IPS DF 4.7 (cell line): Measurements from ENCODE around the gene PRR33.

Source experiments
- DNase-seq: peaks from one replicate; pipeline ENCODE4 v3.0.0-alpha.2; 2013; ENCODE audit warnings: low spot score; ENCODE audit errors: extremely low read depth

The PRR33 gene

DNA sequence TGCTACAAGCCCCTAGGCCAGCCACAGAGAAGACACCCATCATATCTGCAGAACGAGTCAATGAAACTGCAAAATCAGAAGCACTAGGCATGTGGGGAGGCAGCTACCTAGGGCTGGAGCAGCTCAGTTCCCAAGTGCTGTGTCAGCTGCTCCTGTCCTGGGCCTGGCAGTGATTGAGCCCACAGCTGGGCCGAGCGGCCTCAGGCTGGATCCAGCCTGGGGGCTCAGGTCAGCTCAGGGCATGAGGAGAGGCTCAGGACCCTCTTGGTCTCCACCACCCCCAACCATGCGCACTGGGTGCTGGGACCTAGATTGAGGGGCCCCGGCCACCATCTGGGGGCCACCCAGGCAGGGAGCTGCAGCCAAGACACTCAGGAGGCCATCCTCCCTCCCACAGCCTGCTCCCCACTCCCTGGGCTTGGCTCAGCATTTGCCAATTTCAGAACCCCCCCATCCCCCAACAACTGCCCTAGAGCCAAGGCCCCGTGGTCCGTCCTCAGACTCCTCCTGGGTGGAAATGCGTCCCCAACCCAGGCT, 25.4 kb upstream of the PRR33 start:
- no peak for DNase-seq

DNA sequence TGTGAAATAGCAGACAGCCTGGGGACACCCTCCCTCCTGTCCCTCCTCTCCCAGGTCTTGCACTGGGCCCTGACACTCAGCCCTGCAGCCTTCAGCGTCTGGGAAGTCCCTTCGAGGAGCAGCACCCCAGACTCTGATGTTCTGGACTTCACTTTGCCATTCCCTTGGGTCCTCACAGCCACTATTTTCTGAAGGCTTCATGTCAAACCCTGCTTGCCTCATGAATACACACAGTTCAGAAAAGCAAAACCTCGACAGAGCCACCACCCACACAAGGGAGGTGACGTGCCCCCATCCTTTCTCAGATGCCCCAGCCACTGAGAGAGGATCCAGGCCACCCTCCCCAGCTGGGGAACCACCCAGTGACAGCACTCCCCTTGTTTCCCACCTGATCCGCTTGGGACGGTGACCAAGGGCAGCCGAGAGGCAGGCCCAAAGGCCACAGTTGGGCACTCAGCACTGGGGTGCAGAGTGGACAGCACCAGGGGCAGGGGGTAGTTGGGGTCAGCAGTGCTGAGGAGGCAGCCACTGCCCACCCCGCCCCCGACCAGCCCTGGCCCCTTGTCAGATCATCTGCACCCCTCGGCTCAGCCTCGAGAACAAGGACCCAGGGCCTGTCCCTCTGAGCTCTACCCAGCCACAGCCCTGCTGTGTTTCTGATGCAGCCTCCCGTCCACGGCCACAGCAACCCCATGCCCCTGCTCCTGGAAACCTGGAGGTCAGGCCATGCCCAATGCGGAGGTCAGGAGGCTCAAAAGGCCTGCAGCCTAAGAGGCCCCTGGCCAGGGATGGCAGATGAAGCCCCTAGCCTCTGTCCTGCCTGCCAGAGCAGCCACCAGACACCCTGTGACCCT, 24.7 kb upstream of the PRR33 start:
- no peak for DNase-seq

DNA sequence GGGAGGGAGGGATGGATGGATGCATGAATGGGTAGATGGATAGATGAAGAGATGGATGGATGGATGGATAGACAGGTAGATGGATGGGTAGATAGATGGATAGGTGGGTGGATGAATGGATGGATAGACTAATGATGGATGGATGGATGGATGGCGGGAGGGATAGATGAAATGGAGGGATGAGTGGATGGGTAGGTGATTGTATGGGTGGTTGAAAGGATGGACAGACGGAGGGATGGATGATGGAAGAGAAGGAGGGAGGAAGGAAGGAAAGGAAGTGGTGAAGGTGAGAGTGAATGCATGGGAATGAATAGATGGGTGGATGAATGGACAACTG, 24.1 kb upstream of the PRR33 start:
- no peak for DNase-seq

DNA sequence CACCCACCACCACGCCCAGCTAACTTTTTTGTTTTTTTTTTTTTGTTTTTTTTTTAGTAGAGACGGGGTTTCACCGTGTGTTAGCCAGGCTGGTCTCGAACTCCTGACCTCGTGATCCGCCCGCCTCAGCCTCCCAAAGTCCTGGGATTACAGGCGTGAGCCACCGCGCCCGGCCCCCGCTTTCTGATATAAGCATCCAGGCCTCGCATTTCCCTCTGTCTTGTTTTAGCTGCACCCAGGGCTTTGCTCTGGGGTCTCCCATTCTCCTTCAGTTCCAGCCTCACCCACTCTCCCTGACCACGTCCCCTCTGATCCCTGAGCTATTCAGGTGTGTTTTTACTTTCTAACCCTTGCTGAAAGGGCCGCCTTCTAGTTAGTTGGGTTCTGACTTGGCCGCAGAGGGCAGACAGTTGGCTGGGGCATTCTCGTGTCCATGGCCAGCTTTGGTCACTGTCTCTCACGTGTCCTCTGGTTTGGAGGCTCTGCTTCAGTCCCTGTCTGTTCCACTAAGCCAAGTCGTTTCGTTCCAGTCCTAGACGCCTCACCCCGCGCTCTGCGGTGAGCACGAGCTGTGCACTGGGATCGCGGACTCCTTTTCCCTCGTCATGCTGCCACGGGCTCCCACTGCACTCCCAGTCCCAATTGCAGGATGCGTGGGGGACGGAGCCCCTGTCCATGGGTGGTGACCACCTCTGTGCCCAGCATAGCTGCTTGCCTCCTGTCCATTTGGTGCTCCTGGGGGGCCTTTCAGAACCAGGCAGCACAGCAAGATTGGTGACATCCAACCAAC, 21.8 kb upstream of the PRR33 start:
- no peak for DNase-seq

DNA sequence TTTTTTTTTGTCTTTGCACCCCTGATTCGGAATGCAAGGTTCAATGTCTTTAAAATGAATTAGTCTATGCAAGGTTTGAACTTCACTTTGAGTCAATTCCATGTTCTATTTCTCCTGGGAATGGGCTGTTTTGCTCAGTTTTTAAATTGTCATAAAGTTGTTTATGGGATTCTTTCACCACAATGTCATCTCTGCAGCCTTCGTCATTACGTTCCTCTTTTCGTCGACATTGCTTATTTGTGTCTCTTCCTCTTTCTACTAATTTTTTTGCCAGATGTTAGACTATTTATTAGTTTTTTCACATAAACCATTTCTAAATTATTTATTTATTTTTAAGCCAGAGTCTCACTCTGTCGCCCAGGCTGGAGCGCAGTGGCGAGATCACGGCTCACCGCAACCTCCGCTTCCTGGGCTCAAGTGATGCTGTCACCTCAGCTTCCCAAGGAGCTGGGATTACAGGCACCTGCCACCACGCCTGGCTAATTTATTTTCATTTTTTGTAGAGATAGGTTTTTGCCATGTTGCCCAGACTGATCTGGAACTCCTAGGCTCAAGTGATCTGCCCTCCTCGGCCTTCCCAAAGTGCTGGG, 20.7 kb upstream of the PRR33 start:
- DNase-seq: no peak

DNA sequence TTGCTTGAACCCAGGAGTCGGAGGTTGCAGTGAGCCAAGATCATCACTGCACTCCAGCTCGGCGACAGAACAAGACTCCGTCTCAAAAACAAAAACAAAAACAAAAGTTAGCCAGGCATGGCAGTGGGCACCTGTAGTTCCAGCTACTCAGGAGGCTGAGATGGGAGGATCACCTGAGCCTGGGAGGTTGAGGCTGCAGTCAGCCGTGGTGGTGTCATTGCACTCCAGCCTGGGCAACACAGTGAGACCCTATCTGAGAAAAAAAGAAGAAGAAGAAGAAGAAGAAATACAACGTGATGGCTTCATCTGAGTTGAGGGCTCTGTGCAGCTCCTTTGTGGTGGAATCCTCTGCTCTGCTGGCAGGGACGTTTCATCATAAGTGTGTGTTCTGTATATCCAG, 17.8 kb upstream of the PRR33 start:
- no peak for DNase-seq

DNA sequence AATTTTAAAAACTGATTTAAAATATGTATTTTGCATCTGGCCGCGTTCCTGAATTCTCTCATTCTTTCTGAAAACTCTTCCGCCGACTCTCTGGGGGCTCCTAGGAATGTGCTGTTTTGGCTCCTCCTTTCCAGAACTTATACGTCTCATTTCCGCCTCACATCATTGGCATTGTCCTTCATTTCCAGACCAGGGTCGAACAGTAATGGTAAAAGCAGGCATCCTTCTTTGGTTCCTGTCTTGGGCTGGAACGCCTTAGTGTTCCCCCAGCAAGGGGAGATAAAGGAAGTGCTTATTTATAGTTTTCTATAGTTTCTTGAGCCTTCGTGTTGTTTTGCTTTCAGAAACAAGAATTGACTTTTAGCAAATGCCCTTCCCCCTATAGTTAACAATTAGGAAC, 16.9 kb upstream of the PRR33 start:
- no peak for DNase-seq

DNA sequence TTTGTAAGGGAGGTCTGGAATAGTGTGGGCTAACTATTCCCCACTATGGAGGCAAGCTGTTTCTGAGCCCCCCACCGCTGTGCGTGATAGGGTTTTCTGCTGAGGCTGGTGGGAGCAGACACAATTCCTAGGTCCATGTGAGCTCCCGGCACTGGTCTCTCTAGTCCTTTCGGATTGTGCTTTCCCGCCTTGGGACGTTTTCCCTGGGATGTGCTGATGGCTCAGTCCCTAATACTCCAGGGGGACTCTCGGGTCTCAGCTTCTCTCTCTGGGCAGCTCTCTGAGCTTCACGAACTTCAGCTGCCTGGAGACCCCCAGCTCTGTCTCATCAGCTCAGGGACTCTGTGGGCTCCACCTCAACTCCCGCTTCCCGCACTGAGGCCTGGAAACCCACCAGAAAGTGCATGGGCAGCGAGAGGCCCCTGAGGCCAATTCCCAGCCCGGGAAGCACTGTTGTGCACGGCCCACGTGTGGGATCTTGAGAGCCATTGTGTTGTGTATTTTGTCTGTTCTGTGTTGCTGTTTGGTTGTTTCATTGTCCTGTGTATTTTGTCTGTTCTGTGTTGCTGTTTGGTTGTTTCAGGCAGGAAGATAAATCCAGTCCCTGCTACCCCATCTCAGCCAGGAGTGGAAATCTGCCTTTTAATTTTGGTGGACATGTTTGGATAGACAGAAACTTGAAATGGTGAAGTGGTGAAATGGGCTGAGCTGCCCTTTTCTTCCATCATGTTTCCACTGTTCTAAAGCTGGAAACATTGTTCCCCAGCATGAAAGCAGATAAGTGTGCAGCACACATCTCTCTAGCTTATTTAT, 15.1 kb upstream of the PRR33 start:
- no peak for DNase-seq

DNA sequence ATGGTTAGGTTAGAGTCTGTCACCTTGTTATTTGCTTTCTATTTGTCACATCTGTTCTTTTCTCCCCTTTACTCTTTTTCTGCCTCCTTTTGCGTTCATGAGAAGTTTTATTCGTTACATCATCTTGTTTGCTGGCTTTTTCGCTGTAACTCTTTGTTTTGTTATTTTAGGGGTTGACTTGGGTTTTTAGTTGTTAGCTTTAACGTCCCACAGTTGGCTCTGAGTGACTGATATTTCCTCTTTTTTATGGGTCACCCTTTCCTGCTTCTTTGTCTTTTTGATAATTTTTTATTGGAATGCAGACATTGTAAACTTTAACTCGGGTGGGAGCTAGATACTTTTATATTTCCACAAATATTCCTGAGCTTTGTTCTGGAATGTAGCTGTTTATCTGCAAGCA, 14.5 kb upstream of the PRR33 start:
- no peak for DNase-seq

DNA sequence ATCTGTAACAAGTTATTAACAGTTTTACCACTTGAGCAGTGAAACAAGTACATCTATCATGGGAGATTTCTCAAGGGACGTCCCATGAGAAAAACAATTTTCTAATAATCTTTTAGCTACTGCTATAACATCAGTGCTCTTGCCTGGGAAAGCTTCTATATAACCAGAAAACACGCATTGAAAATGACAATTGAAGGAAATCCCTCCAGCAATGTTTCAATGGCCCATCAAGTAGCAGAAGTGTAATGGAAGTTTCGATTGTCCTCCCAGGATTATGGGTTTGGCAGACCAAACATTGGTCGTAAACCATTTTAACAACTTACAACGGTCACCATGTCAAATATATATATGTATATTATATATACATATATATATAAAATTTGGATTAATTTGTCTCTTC, 8.0 kb upstream of the PRR33 start:
- no peak for DNase-seq

DNA sequence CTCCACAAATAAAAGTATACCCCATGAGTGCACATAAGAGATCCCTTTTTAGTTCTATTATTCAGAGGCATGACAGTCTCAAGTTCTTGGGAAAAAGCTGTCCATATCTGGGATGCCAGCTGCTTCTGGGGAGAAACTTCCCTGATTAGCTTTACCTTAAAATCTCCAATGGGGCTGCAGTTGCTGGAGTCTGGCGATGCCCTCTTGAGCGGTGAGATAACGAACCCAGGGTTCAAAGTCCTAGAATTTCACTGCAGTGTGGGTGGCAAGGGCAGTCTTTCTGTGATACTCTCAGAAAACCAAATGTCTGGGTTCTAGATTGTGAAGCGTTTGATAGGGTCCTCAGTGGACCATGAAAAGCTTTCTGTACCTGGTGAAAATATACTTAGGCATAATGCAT, 7.4 kb upstream of the PRR33 start:
- DNase-seq: no peak

DNA sequence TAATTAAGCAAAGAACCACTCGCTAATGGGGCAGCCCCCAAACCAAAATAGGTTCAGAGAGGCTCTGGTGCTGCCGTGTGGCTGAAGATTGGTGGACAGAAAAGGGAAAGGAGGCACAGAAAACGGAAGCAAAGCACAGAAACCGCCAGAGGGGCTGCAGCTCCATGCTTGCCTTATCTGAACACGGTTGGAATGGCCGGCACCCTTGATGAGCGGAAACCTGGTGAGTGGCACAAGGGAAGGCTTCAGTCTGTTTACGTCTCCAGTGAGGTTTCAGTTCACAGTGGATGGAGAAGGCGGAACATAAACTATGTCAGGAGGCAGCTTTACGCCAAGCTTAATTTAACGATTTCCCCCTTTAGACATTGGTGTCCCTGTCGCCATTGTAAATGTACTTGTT, 5.2 kb upstream of the PRR33 start:
- DNase-seq: no peak

DNA sequence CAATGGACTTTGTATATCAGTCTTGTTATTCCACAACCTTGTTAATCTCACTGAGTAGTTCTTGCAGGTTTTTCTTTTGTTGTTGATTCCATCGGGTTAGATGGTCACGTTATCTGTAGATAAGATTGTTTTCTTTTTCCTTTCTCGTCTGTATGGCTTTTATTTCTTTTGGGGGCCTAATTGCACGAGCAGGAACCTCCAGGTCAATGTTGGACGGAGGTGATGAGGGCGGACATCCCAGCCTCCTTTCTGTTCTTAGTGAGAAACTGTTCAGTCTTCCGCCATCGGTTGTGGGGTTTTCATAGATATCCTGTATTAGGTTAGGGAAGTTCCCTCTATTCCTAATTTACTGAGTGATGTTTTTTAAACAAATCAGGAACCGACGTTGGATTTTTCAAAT, 4.8 kb upstream of the PRR33 start:
- no peak for DNase-seq

DNA sequence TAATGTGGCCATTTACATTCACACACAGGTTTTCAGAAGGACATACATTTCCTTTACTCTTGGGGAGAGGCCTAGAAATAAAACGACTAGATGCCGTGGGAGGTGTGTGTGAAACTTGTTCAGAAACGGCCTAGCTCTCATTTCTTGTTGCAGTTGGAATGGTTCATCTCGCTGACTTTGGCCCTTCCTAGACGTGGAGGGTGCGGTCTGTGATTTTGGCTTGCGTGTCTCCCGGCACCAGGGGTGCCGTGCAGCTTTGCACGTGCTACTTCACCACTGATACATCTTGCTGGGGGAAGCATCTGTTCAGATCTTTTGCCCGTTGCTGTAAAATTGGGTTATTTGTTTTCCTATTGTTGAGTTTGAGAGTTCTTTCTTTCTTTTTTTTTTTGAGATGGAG, 3.1 kb upstream of the PRR33 start:
- DNase-seq: no peak

DNA sequence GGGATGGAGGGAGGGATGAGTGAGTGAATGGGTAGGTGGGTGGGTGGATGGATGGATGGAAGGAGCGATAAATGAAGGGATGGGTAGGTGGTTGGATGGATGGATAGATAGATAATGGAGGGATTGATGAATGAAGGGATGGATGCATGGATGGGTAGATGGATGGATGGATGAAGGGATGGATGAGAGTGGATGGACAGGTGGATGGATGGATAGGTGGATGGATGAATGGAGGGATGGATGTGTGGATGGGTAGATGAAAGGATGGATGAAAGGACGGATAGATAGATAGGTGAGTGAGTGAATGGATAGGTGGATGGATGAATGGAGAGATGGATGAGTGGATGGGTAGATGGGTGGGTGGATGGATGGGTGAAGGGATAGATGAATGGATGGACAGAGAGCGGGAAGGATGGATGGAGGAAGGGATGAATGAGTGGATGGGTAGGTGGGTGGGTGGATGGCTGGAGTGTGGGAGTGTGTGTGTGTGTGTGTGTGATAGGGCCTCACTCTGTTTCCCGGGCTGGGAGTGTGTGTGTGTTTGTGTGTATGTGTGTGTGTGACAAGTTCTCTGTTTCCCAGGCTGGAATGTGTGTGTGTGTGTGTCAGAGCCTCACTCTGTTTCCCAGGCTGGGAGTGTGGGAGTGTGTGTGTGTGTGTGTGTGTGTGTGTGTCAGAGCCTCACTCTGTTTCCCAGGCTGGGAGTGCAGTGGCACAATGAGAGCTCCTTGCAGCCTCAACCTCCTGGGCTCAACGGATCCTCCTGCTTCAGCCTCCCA, 2.1 kb upstream of the PRR33 start:
- no peak for DNase-seq

DNA sequence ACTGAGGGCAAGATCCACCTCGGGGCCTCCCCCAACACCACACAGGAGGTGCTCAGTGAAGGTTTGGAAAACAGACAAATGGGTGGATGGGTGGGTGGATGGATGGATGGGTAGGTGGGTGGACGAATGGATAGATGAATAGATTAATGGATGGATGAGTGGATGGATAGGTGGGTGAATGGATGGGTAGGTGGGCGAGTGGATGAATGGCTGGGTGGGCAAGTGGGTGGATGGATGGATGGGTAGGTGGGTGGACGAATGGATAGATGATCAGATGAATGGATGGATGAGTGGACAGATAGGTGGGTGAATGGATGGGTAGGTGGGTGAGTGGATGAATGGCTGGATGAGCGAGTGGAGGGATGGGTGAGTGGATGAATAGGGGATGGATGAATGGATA, 863 bp upstream of the PRR33 start:
- no peak for DNase-seq

DNA sequence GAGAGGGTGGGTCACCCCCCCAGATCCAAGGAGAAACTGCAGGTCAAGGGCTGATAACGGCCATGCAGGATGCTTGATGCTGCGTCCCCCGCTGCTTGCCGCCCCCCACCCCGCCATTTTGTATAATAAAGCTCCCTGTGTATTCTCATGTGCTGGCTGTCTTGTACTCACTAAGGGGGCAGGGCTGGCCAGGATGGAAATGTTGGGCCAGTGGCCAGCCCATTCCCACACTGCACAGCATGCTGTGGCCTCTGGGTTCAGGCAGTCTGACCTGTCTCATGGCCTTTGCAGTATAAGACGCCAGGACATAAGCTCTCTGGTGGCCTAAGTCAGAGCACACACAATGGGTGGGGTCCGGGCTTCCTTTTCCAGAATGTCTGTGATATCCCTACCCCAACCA, 421 bp upstream of the PRR33 start:
- DNase-seq: no peak

DNA sequence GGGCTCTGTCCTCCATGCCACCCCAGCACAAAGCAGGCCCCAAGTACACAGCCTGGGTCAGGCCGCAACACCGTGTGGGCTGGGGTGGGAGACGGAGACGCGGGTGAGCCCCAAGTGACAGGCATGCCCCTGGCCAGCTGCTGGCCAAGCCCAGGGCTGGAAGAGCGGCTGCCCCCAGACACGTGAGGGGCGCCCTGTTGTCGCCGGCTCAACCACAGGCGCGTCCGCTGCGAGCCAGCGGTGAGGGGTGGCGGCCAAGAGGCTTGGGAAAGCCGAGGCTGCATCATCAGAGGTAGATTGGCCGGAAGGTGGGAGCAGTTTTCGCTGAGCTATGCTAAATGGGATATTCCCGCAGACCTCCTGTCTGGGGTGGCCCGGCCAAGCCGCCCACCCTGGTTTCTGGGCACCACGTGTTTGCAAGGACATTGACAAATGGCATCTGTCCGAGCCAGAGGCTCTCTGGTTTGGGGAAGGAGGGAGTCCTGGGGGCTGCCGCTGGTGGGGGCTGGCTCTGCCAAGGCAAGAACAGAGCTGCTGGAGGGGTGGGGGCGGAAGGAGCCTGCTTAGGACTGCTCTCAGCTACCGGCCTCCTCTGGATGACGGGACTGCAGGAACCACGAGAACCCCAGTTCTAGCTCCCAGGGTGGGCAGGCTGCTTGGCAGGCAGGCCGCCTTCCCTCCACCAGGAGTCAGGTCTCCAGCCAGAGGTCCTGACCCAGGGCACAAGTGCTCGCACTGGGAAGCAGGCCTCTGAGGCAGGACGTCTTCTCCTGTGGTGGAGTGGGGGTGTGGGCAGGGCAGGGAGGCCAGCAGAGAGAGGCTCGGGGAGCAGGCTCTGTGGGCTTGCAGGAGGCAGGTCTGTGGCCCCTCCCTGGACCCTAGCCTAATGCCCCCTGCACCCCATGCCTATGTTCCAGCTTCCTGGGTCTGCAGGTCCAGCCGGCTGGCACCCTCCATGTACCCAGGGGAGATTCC, 552 bp downstream of the PRR33 start:
- DNase-seq: no peak
